ENCODE results near the gene ROCK2. TPM values are rescaled to one million over a fixed set of nuclear protein-coding genes. Genes with fewer than 3 reads are reported as not detected.

ROCK2 gene
- total and polyA plus RNA-seq, 2 of the 13 experiments (the other 11 are each of a cell fraction or from before 2014, with no cell fraction given): 38.1 to 119 TPM

DNA sequence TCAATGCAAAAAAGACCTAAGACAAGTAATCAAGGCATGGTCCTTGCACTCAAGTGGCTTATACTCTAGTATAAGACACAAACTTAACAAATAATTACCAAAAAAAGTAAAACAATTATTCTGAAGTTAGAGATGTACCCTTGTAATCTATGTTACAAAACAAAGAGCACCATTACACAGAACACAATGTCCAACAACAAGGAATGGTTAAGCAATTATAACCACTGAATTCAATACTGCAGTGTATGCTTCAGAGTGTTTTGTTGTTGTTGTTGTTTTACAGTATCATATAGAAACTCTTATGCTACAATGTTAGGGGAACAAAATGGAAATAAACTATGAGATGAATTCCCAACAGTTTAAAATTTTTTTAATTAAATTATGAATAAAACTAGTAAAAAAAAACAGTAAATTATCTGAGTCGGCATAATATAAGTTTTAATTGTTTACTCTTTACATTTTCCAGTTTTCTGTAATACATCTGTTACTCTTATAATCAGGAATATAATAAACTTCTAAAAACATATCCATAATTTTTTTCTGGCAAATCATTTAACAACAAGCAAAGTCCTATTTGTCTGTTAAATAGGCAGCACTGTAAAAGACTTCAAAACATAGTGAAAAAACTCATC, 29.2 kb downstream of the ROCK2 start:
- H4K20me1 ChIP-seq (ENCODE audit: insufficient read depth, low read length): peaks cover 77% of the 10 kb centered on the region
- no peak overlapping the region for H3K27ac ChIP-seq (ENCODE audit: extremely low read length, insufficient read depth, low read length)
- no peak overlapping the region for H3K9ac ChIP-seq (ENCODE audit: insufficient read depth, low read depth, low read length)
- no peak overlapping the region for H2AFZ ChIP-seq (ENCODE audit: low read length)
- ChIA-PET POLR2A (interaction anchor here (1.5 kb wide), 1 partner anchor 30 kb away, joined by 4 read pairs; the partner anchor contains the start of gene ROCK2), CTCF (ENCODE audit: low intra/inter-chr PET ratio, low total read pairs) (no interaction called here)
- H3K4me1 ChIP-seq (ENCODE audit: insufficient read depth, low read length): peaks cover 61% of the 10 kb centered on the region
- H3K9me3 ChIP-seq (ENCODE audit: low read length): no peaks in the 10 kb centered on the region
- ATAC-seq (no peak), FAIRE-seq (no peak), DNase-seq (ENCODE audit: low spot score) (no peak)
- peaks cover 0 to 3% of the 10 kb centered on the region in 2 experiments; a peak in 2 of 5 replicates for H3K36me3 ChIP-seq (replicated peaks in 1 of 2; ENCODE audit: control insufficient read depth in 1 of 2, insufficient read depth in 2 of 2, low read length in 2 of 2)
- peak; percentile 61 to 94; a peak in 3 of 4 replicates for TF ChIP-seq MAFK (conservative IDR thresholded peaks at IDR 0.05 in 1 of 2, IDR thresholded peaks at IDR 0.05 in 1 of 2; ENCODE audit: low read length in 2 of 2)
- TF ChIP-seq ARID2 (CRISPR knock-in tag; IDR thresholded peaks at IDR 0.05; ENCODE audit: borderline replicate concordance): 0 out of 2 replicates have a peak, but pooled peaks have one; percentile 35
- no peak for TF ChIP-seq ZFP82 (CRISPR knock-in tag; IDR thresholded peaks at IDR 0.05; ENCODE audit: borderline replicate concordance)
- TF ChIP-seq MAFF (IDR thresholded peaks at IDR 0.05; ENCODE audit: low read depth, low read length): peak; percentile 86; the same call in 1 of the 2 replicates
- TF ChIP-seq SNAI1 (CRISPR knock-in tag; IDR thresholded peaks at IDR 0.05; ENCODE audit: borderline replicate concordance): no peak
- 0 out of 2 replicates have a peak, but pooled peaks have one; percentile 44 for TF ChIP-seq THYN1 (CRISPR knock-in tag; IDR thresholded peaks at IDR 0.05; ENCODE audit: borderline replicate concordance, low read depth)
- no peak overlapping the region for H3K4me3 ChIP-seq (replicated peaks in 1 of 3; ENCODE audit: insufficient read depth in 1 of 3, low read depth in 2 of 3, low read length in 3 of 3)
- H3K79me2 ChIP-seq (ENCODE audit: insufficient read depth, low read length): peaks cover 87% of the 10 kb centered on the region
- H3K4me2 ChIP-seq (ENCODE audit: low read depth, low read length): no peak overlapping the region
- no TSS peak for BruUV-seq (replicated peaks)
- 93% methylated on average over 1 of the region's 1 CpG for WGBS (ENCODE audit: low lambda C conversion rate)
- intact Hi-C loops (cut with micrococcal nuclease; ENCODE audit: unreplicated experiment) (no loop called here), in situ Hi-C loops (cut with HindIII; ENCODE audit: extremely low pct_ligation_motif_present, low pct_unique_long_range_greater_than_20kb) (no loop called here)
- no peaks in the 10 kb centered on the region for H3K27me3 ChIP-seq (ENCODE audit: control insufficient read depth in 1 of 2, insufficient read depth in 2 of 2, low read length in 2 of 2)

GRCh38 chr2:11314487-11314886, 29.9 kb downstream of the ROCK2 start:
- TF ChIP-seq RBM22 (optimal IDR thresholded peaks at IDR 0.05; ENCODE audit: low read length) (peak; percentile 72), POGZ (CRISPR knock-in tag; IDR thresholded peaks at IDR 0.05) (no peak), ZNF501 (CRISPR knock-in tag; IDR thresholded peaks at IDR 0.05) (no peak)
- H2AFZ ChIP-seq (ENCODE audit: low read length): no peak overlapping the region
- WGBS (ENCODE audit: low lambda C conversion rate): 91% methylated on average over 1 of the region's 1 CpG
- peaks cover 87% of the 10 kb centered on the region for H3K79me2 ChIP-seq (ENCODE audit: insufficient read depth, low read length)
- ChIA-PET CTCF (ENCODE audit: low intra/inter-chr PET ratio, low total read pairs) (no interaction called here), POLR2A (no interaction called here)
- H3K27me3 ChIP-seq (ENCODE audit: control insufficient read depth in 1 of 2, insufficient read depth in 2 of 2, low read length in 2 of 2): no peaks in the 10 kb centered on the region
- intact Hi-C loops (cut with micrococcal nuclease; ENCODE audit: unreplicated experiment) (no loop called here), in situ Hi-C loops (cut with HindIII; ENCODE audit: extremely low pct_ligation_motif_present, low pct_unique_long_range_greater_than_20kb) (no loop called here)
- no TSS peak for BruUV-seq (replicated peaks)
- no peak for DNase-seq (ENCODE audit: low spot score)
- H3K36me3 ChIP-seq (replicated peaks in 1 of 2; ENCODE audit: control insufficient read depth in 1 of 2, insufficient read depth in 2 of 2, low read length in 2 of 2): no peaks in the 10 kb centered on the region
- no peak overlapping the region for H3K4me2 ChIP-seq (ENCODE audit: low read depth, low read length)
- FAIRE-seq: no peak
- peaks cover 68% of the 10 kb centered on the region for H3K4me1 ChIP-seq (ENCODE audit: insufficient read depth, low read length)
- peaks cover 78% of the 10 kb centered on the region for H4K20me1 ChIP-seq (ENCODE audit: insufficient read depth, low read length)
- H3K27ac ChIP-seq (ENCODE audit: extremely low read length, insufficient read depth, low read length): no peak overlapping the region
- no peak overlapping the region for H3K9ac ChIP-seq (ENCODE audit: insufficient read depth, low read depth, low read length)
- ATAC-seq: no peak
- no peaks in the 10 kb centered on the region for H3K9me3 ChIP-seq (ENCODE audit: low read length)
- H3K4me3 ChIP-seq (replicated peaks in 1 of 3; ENCODE audit: insufficient read depth in 1 of 3, low read depth in 2 of 3, low read length in 3 of 3): no peak overlapping the region

Data from HepG2 (cell line).